Measurements from ENCODE around the gene MAML2.

MAML2 gene

DNA sequence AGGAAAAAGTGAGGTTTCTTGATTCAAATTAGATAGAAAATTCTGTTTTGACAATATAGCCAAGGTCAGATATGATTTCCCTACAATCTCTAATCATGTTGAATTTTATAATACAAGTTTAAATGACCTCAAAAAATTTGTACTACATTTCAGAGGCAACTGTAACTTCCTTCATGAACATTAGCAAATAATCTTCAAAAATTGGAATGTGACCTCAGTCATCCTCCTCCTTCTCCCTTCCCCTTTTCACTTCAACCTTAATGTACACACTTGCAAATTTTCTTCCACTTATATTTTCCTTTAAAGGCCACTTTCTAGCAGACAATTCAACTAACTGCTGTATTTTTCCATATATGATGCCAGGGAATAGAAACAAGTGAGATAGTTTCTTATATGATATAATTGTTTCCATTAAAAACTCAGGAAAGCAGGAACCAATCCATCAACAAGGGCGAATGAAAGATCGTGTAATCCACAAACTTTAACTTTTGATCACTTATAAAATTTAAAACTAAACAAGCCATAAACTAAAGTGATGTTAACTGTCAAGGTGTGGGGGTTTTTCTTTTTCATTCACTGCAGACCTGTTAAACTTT lies 60.3 kb downstream of the MAML2 start:
- H3K36me3 ChIP-seq (ENCODE audit: insufficient read depth, low read length): no peaks in the 10 kb centered on the region
- no peak overlapping the region for H2AFZ ChIP-seq (ENCODE audit: low read depth, low read length)
- H3K9me3 ChIP-seq (ENCODE audit: insufficient read depth, low read length, severe bottlenecking): no peaks in the 10 kb centered on the region
- no peak overlapping the region for H3K4me2 ChIP-seq (ENCODE audit: insufficient read depth, low read length)
- no peaks in the 10 kb centered on the region for H3K4me1 ChIP-seq (ENCODE audit: insufficient read depth, low read length)
- TF ChIP-seq, protein P1, sequence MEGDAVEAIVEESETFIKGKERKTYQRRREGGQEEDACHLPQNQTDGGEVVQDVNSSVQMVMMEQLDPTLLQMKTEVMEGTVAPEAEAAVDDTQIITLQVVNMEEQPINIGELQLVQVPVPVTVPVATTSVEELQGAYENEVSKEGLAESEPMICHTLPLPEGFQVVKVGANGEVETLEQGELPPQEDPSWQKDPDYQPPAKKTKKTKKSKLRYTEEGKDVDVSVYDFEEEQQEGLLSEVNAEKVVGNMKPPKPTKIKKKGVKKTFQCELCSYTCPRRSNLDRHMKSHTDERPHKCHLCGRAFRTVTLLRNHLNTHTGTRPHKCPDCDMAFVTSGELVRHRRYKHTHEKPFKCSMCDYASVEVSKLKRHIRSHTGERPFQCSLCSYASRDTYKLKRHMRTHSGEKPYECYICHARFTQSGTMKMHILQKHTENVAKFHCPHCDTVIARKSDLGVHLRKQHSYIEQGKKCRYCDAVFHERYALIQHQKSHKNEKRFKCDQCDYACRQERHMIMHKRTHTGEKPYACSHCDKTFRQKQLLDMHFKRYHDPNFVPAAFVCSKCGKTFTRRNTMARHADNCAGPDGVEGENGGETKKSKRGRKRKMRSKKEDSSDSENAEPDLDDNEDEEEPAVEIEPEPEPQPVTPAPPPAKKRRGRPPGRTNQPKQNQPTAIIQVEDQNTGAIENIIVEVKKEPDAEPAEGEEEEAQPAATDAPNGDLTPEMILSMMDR (IDR thresholded peaks at IDR 0.05; ENCODE audit: borderline replicate concordance, extremely low read depth, low read length, poor library complexity, severe bottlenecking): no peak
- no peak for TF ChIP-seq EZH2 (IDR thresholded peaks at IDR 0.05; ENCODE audit: borderline replicate concordance, low read depth, low read length, severe bottlenecking)
- no peak for DNase-seq
- H3K9ac ChIP-seq (ENCODE audit: low read depth, low read length): no peak overlapping the region
- no peak overlapping the region for H3K27ac ChIP-seq (ENCODE audit: low read length)
- no peaks in the 10 kb centered on the region for H4K20me1 ChIP-seq (ENCODE audit: insufficient read depth, low read length)
- no peak for ATAC-seq (ENCODE audit: insufficient read depth, low read depth)
- H3K4me3 ChIP-seq (ENCODE audit: low read depth in 1 of 2, low read length in 2 of 2): no peak overlapping the region
- H3K79me2 ChIP-seq (ENCODE audit: insufficient read depth, low read length): no peaks in the 10 kb centered on the region
- H3K27me3 ChIP-seq (ENCODE audit: insufficient read depth, low read length, poor library complexity): no peaks in the 10 kb centered on the region

DNA sequence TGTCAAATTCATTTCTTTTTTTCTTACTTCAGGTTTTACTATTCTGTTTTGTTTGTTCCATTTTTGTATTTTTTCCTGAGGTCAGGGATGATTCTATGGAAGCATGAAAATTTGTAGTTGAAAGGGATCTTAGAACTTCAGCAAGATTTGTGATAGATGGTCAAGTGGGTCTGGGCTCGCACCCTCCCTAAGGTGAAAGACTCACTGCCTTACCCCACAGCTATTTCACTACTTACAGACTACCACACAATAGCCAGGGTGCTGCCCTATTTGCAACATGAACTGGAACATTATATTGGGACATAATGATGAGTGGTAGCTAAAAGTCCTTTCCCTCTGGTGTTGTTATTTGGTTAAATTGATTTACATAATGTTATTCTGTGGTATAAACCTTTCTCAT lies 62.6 kb downstream of the MAML2 start:
- no peak overlapping the region for H2AFZ ChIP-seq (ENCODE audit: low read depth, low read length)
- H3K4me1 ChIP-seq (ENCODE audit: insufficient read depth, low read length): no peaks in the 10 kb centered on the region
- no peak for ATAC-seq (ENCODE audit: insufficient read depth, low read depth)
- H3K9me3 ChIP-seq (ENCODE audit: insufficient read depth, low read length, severe bottlenecking): no peaks in the 10 kb centered on the region
- H3K9ac ChIP-seq (ENCODE audit: low read depth, low read length): no peak overlapping the region
- H3K4me2 ChIP-seq (ENCODE audit: insufficient read depth, low read length): no peak overlapping the region
- H3K36me3 ChIP-seq (ENCODE audit: insufficient read depth, low read length): no peaks in the 10 kb centered on the region
- H3K79me2 ChIP-seq (ENCODE audit: insufficient read depth, low read length): no peaks in the 10 kb centered on the region
- H3K27me3 ChIP-seq (ENCODE audit: insufficient read depth, low read length, poor library complexity): no peaks in the 10 kb centered on the region
- no peaks in the 10 kb centered on the region for H4K20me1 ChIP-seq (ENCODE audit: insufficient read depth, low read length)
- DNase-seq: no peak
- no peak overlapping the region for H3K27ac ChIP-seq (ENCODE audit: low read length)
- no peak overlapping the region for H3K4me3 ChIP-seq (ENCODE audit: low read depth in 1 of 2, low read length in 2 of 2)
- TF ChIP-seq, protein P1 (IDR thresholded peaks at IDR 0.05; ENCODE audit: borderline replicate concordance, extremely low read depth, low read length, poor library complexity, severe bottlenecking): no peak
- no peak for TF ChIP-seq EZH2 (IDR thresholded peaks at IDR 0.05; ENCODE audit: borderline replicate concordance, low read depth, low read length, severe bottlenecking)

DNA sequence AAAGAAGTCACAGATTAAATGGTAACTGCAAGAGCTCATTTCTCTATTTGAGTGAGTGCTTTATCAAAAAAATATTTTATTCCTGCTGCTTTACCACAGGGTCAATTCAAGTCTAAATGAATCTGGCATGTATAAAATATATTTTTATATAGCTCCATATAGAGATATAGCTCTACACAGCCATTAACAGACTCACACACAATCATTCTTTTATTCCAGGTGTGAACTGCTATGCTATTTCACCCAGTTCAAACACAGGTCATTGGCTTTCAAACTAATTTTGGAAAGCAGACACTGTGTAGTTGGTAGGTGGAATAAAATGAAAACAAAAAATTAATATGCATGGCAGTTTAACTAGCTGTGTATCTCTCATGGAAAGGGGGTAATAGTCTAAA lies 63.1 kb downstream of the MAML2 start:
- Histone ChIP-seq H4K20me1 (ENCODE audit: insufficient read depth, low read length) (no peaks in the 10 kb centered on the region), H3K27ac (ENCODE audit: low read length) (no peak overlapping the region), H3K36me3 (ENCODE audit: insufficient read depth, low read length) (no peaks in the 10 kb centered on the region), H3K4me1 (ENCODE audit: insufficient read depth, low read length) (no peaks in the 10 kb centered on the region), H3K4me3 (ENCODE audit: low read depth in 1 of 2, low read length in 2 of 2) (no peak overlapping the region), H3K9ac (ENCODE audit: low read depth, low read length) (no peak overlapping the region), H3K27me3 (ENCODE audit: insufficient read depth, low read length, poor library complexity) (no peaks in the 10 kb centered on the region), H3K79me2 (ENCODE audit: insufficient read depth, low read length) (no peaks in the 10 kb centered on the region), H3K9me3 (ENCODE audit: insufficient read depth, low read length, severe bottlenecking) (no peaks in the 10 kb centered on the region), H3K4me2 (ENCODE audit: insufficient read depth, low read length) (no peak overlapping the region), H2AFZ (ENCODE audit: low read depth, low read length) (no peak overlapping the region)
- ATAC-seq (ENCODE audit: insufficient read depth, low read depth): no peak
- TF ChIP-seq, protein P1 (IDR thresholded peaks at IDR 0.05; ENCODE audit: borderline replicate concordance, extremely low read depth, low read length, poor library complexity, severe bottlenecking): no peak
- TF ChIP-seq EZH2 (IDR thresholded peaks at IDR 0.05; ENCODE audit: borderline replicate concordance, low read depth, low read length, severe bottlenecking): no peak
- DNase-seq: no peak

Measured in DND-41 (cell line).